HG02840 (cell line): ENCODE data around the gene EFNB3.

Experiments used
- ATAC-seq: cut with Tn5 transposase; IDR thresholded peaks from one replicate; pipeline ENCODE4 v1.9.1; 2021; ENCODE audit warnings: mild to moderate bottlenecking, moderate library complexity, moderate number of reproducible peaks; ENCODE audit not compliant: unreplicated experiment, low FRiP score

Gene EFNB3

DNA sequence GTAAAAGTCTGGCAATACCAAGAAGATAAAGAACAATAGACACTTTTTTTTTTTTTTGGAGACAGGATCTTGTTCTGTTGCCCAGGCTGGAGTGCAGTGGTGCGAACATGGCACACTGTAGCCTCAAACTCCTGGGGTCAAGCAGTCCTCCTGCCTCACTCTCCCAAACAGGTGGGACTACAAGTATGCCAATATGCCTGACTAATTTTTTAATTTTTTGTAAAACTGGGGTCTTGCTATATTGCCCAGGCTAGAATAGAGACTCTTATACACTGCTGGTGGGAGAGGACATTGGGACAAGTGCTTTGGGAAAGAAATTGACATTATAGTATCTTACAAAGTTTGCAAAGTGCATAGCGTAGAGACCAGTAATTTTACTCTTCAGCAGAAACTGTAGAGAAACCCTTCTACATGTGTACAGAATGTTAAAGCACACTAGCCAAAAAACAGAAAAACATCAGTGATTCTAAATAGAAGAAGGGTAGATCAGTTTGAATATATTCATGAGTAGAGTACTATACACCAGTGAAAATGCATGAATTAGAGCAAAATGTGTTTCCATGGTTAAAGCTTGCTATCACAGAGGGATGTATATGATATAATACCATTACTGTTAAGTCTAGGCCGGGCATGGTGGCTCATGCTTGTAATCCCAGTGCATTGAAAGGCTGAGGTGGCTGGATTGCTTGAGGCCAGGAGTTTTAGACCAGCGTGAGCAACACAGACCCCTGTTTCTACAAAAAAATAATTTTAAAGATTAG, 7.0 kb upstream of the EFNB3 start:
- no peak for ATAC-seq

DNA sequence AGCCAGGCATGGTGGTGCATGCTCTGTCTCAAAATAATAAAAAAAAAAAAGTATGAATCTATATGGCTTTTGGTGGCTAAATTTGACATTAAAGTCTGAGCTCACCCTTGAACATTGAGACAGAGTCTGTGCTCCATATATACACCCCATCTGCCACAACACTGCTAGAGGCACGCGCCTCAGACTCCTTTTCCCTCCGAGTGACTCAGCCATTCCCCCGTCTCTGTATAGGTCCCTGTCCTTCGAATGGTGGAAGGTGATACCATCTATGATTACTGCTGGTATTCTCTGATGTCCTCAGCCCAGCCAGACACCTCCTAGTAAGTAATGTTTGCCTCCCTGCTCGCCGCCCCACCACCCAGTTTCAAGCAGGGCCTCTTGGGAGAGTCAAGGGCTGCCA, 4.5 kb upstream of the EFNB3 start:
- ATAC-seq = no peak

DNA sequence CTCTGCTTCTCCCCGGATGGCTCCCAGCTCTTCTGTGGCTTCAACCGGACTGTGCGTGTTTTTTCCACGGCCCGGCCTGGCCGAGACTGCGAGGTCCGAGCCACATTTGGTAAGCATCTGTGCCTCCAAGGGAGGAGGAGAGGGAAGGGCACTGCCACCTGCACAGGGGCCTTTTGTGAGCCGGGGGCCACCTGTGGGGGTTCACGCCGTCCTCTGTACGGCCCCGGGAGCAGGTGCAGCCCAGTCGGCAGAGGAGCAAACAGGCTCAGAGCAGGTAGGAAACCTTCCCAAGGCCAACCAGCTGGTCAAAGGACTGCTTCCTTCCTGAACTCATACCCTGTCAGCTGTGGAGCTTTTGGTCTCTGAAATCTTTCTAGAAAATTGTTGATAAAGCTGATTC, 3.3 kb upstream of the EFNB3 start:
- ATAC-seq = no peak

DNA sequence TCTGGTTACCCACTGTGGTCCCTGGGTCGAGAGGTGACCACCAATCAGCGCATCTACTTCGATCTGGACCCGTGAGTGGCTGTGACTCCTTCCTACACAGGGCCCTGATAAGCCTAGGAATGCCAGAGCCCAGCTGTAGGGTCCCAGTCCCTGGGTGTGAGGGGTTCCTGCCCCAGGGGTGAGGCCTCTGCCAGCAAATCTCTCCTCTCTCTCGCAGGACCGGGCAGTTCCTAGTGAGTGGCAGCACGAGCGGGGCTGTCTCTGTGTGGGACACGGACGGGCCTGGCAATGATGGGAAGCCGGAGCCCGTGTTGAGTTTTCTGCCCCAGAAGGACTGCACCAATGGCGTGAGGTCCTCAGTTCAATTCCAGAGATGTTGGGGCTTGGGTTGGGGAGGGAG, 2.2 kb upstream of the EFNB3 start:
- ATAC-seq = no peak

DNA sequence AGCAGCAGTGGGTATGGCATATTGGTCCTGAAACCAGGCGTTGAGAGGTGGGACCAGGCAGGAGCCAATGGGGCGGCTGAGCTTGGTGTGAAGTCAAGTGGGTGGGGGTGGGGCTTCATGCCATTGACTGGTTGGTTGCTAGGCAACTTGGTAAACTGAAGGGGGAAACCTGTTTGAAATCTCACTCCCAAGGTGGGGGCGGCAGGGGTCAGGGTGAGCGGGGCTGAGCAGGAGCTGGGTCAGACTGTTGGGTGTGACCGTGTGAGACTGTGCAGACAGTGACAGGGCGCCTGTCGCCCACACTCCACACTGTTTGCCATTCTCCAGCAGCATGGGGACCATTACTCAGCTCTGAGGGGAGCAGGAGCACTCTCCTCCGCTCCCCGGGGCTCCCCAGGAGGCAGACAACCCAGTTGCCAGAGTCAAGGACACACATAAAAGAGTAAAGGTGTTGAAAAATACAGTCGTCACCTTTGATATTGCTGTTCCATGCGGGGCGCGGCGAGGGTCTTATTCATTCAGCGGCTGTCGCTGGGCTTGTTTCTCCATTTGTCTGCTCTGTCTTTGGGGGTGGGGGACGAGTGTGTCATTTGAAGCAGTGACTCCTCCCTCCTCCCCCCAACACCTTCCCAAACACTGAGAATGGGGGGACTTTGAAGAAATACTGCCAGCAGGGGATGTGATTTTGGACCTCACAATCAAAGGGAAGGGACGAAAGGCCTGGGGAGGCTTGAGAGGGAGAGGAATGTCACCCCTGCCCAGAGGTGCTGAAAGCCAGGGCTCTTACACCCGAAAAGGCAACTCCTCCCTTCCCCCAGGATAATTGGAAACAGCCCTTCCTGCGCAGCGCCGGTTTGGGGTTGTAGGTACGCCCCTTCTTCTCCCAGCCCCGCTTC, 1.2 kb upstream of the EFNB3 start:
- no peak for ATAC-seq

DNA sequence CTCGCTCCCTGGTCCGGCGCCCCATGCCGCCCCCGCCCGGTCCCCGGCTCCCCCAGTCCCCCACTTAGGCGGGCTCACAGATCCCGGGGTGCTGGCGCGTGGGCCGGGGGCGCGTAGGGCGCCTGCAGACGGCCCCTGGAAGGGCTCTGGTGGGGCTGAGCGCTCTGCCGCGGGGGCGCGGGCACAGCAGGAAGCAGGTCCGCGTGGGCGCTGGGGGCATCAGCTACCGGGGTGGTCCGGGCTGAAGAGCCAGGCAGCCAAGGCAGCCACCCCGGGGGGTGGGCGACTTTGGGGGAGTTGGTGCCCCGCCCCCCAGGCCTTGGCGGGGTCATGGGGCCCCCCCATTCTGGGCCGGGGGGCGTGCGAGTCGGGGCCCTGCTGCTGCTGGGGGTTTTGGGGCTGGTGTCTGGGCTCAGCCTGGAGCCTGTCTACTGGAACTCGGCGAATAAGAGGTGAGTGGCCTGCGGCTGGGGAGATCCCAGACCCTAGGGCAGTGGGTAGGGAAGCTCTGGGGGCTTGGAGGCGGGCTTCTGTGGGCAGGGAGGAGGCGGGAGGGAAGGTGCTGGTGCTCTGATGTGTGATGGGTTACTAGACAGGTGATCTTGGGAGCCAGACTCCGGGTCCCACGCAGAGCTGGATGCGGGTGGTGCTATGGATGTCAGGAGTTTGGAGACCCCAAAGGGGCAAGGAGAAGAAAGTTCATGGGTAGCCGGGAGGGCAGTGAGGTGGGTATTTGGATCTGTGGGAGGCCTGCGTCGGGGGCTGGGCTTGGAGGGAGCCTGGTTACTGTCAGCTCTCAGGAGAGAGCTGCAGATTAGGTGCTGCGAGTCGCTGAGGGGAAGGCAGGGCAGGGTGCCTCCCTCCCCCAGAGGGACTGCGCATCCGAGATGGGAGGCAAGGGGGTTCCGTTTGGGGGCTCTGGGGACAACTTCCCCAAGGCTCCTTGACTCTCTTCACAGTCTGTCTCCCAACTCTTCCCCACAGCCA, 560 bp downstream of the EFNB3 start:
- no peak for ATAC-seq

DNA sequence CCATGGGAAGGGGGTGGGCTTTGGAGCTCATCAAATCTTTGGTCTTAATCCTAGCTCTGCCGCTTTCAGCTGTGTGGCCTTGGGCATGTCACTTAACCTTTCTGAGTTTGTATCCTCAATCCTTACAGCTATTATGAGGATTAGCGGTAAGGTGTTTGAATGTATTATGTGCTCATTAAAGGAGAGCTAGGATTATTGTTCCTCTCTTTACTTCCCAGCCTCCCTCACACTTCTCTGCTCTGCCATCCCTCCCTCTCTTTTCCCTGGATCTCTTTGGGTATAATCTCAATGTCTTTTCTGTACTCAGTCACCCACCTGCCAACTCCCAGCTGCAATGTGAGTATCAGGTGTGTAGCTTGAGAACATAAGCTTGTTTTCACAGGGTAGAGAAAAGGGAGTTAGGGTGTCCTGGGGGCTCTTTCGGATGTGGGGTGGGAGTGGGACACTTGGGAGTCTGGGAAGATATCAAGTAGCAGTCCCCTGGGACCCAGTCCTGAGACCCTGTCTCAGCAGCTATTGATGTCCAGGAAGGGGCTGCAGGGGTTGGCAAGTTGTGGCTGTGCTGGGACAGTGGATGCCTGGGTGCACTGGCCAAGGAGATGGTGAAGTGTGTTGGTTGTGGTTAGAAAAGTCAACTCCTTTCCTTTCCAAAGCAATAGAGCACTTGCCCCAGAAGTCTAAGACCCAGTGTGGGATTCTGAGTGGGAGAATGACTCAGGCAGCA, 1.8 kb downstream of the EFNB3 start:
- no peak for ATAC-seq

DNA sequence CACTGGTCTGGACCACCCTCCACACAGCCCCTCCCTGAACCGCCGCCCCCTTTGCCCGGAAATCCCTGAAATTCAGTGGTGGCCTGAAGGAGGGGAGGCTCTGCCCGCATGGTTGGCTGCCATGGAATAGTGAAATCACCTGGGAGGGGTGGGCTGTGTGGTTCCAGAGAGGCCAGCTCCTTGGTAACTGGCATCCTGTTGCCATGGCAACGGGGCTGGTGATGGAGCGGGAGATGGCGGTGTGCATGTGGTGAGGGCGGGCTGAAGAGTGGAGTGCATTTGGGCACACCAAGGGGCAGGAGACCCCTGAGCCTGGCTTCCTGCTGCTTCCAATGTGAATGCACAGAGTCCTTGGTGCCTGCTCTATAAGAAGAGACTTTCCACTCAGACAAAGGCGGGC, 2.4 kb downstream of the EFNB3 start:
- no peak for ATAC-seq

DNA sequence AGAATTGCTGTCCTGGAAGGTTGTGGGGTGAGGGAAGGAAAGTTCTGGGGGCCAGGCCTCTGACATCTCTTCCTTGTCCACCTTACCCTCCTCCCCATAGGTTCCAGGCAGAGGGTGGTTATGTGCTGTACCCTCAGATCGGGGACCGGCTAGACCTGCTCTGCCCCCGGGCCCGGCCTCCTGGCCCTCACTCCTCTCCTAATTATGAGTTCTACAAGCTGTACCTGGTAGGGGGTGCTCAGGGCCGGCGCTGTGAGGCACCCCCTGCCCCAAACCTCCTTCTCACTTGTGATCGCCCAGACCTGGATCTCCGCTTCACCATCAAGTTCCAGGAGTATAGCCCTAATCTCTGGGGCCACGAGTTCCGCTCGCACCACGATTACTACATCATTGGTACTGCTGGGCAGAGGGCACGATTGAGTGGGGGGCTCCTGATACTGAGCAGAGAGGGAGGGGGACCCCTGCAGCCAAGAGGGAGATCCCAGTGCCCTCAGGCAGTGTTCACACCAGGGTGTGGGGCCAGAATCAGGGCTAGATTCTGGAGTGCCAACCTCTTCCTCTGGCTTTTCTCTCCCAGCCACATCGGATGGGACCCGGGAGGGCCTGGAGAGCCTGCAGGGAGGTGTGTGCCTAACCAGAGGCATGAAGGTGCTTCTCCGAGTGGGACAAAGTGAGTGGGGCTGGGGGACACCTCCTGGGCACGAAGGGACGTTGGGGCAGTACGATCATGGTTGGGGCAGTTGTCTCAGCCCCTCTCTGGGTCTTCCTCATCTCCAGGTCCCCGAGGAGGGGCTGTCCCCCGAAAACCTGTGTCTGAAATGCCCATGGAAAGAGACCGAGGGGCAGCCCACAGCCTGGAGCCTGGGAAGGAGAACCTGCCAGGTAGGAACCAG, 3.1 kb downstream of the EFNB3 start:
- no peak for ATAC-seq

DNA sequence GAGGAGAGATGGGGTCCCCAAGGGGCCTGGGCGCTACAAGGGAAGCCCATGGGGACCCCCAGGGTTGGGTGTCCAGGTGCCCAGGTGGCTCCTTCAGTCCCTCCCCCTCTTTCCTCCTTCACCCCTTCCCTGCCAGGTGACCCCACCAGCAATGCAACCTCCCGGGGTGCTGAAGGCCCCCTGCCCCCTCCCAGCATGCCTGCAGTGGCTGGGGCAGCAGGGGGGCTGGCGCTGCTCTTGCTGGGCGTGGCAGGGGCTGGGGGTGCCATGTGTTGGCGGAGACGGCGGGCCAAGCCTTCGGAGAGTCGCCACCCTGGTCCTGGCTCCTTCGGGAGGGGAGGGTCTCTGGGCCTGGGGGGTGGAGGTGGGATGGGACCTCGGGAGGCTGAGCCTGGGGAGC, 4.0 kb downstream of the EFNB3 start:
- ATAC-seq = no peak

DNA sequence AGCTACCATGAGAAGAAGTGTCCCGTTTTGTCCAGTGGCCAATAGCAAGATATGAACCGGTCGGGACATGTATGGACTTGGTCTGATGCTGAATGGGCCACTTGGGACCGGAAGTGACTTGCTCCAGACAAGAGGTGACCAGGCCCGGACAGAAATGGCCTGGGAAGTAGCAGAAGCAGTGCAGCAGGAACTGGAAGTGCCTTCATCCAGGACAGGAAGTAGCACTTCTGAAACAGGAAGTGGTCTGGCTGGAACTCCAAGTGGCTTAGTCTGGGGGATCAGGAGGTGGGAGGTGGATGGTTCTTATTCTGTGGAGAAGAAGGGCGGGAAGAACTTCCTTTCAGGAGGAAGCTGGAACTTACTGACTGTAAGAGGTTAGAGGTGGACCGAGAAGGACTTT, 5.3 kb downstream of the EFNB3 start:
- no peak for ATAC-seq

DNA sequence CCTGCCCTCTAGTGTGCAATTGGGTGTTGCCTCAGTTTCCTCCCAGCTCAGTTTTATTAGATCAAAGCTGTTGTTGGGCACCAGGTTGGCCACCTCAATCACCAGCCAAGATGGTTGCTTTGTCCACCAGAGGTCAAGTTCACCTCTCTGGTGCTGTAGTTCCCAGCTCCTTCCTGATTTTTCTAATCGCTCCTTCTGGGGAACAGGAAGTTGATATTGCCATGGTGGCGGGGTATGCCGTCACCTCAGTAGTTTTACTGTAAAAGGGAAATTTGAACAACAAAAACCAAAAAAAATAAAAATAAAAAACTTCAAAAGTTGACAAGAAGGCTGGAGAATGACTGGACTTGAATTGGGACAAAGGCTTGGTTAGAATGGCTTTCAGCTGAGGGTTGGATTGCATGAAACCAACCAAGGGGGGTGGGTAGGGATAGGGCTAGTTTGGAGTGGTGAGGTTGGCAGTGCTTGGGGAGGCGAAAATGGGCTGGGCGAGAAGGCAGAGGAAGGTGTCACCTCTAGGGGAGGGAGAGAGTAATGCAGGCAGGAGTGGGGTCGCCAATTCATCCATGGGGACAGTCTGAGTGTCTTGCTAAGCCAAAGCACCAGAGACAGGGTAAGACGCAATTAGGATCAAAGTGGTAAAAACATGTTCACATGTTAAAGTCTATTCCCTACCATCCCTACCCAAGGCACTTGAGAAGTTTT, 6.2 kb downstream of the EFNB3 start:
- ATAC-seq = no peak

DNA sequence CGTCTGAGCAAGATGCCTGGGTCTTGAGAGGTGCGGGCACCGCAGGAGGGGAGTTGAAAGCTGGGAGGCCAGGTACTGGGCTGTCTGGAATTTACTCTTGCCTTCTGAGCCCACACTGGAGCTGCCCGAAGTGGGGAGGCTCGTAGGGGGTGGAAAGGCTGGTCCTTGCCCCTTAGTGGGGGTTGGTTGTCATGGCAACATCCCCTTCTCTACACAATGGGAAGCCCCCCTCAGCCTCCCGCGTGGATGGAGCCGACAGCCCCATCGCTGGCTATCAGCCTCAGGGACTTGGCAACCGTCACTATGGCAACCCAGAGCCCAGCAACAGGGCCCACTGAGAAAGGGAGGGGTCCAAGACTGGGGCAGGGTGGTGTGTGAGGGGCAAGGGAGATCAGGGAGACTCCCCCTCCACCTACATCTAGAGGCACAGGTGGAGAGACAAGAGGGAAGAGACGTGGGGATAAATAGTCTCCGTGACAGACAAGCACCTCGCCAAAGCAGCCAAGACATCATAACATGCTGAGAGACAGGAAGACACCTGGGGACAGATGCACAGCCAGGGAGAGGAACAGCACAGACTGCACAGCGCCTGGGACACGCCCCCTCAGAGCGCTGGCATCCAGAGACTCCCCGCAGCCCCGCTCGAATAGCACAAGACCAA, 7.2 kb downstream of the EFNB3 start:
- no peak for ATAC-seq

DNA sequence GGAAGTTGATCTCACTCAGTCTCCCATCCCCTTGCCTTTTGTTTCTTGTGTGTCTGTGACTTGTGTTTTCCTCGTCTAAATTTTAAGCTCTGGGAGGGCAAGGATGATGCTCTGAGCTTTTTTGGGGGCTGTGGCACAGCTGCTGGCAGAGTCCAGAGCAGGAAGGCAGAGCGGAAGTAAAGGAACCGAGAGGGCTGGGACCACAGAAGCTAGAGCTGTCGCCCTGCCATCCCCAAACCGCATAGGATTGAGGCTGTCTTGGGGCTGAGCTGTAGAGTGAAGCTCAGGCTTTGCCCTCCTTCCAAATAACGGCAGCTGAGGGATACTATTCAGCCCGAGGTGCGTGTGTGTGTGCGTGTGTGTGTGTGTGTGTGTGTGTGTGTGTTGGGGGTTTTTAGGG, 8.8 kb downstream of the EFNB3 start:
- ATAC-seq = no peak

DNA sequence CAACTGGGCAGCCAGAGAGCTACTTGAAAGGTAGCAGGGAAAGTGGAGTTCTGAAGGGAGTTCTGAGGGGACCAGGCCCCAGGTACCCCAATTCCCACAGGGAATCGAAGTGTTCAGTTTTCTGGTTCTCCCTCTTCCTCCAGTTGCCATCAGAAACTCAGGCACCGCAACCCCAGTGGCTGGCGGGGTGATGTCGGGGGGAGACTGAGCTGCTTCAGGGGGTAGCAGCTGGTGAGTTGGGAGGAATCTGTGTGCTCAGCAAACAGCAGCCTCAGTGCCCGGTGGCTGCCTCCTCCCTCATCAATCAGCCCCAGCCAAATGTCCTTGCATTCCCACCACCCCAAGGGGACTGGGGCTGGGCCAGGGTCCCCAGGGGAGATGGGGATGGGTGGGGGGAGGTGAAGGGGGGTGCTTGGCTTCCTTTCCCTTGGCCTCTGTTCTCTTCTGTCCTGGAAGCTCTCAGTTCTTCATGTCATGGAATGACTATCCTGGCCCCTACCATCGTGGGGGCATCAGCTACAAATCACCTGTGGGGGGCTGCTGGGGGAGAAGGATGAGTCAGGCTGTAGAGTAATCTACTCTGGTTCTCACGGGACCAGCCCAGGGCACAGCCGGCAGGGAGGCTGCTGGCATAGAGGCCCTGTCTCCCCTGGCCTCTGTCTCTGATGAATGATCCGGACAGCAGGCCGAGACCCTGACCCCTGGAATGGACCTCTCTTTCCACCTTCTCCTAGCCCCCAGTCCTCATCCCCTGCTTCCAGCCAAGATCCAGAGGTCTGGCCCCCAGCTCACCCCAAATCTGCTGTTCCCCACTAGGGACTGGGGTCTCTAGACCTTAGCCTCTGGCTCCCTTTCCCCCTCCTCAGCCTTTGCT, 10.0 kb downstream of the EFNB3 start:
- ATAC-seq = no peak

DNA sequence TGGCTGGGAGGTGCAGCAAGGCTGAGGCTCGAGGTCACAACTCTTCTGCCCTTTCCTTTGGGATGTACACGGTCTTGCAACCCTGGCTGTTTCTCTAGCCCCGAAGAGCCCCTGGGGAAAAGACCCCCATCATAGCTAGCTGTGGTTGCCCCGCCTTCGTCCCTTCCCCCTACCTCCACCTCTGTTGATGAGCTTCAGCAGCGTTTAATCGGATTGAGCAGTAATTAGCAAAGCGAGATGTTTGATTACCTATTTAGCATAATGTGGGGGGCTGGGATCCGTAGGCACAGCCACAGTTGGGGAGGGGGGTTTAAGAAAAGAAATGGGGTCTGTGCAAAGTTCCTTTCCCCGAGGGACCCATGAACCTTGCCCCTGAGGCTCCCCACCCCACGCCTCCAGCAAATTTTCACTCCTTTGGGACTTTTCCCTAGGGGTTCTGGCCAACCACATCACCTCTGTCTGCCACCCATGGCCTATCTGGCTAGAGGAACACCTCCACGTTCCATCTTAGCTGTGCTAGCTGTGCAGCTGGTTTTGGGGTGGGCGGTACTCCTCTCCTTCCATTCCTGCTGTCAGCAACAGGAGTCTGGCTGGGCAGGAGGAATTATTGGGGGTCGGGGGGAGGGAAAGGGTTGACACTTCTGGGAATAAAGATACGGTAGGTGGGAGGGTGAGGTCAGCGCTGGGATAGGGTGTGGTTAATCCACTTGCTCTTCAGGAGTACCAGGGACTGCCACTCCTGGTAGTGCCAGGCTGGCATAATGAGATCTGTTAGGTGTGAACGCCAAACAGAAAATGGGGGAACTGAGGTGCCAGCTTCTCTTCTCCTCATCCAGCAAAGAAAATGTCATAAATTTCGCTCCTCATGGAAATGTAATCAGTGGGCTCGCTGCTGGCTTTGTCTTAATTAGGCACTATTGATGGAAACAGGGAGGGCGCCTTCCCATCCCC, 11.2 kb downstream of the EFNB3 start:
- ATAC-seq = no peak
